Measurements from ENCODE around the gene MAD1L1.

The MAD1L1 gene

DNA sequence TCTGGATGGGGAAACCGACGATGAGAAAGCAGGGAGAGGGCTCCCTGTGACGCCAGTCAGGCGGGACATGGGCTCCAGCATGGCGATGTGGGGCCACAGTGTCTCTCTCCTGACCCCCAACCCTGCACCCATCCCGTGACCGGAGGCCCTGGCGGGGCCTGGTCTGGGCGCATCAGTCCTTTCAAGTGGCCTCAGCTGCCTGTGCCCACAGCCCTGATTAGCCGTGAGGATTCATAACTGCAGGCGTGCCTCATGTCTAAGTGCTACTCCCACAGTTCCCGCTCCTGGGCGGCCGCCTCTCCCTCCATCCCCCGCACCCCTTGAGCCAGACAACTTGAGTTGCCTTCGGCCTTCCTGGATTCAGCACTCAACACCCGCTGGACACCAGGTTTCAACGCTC lies 321.9 kb downstream of the MAD1L1 start:
- DNase-seq (ENCODE audit: low read depth): no peak

DNA sequence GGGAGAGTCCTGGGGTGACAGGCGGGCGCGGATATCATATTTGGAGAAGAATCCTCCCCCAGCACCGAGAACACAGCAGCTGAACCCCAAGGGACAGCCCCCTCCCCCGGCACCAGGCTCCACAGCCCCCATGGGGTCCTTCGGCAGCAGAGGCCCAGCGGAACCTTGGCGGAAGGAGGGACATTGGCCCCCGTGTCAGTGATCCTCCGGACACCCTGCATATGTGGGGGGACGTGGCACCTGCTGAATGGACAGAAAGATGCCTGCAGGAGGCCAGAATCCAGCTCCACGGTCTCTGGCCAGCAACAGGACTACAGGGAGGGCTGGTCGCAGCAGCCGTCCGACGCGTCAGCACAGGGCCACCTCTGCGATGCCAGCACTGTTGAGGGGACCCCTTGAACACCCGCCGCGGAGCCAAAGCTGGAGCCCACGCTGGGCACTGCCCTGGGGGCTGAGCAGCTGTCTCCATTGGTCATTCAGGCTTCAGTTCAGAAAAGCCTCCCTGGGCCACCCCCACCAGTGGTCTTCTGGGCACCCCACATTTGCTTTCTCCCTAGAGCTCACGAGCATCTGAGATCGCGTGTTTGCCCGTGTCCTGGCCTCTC lies 322.6 kb downstream of the MAD1L1 start:
- no peak for DNase-seq (ENCODE audit: low read depth)

DNA sequence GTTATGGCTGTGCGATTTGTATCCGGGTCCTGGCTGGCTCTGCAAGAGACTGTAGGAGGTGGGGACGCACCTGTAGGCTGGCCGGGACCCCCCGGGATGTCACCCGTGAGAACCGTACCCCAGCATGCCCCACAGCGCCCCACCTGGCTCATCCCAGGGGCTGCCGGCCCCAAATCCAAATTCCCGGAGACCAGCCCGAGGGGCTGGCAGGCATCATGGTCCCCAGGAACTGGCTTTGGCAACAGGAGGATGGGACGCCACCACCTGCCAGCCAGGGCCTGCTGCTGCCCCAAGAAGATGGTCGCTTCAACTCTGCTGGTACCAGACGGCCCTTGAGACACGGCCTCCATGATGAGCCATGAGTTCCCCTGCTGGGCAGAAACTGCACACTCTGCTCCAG lies 323.3 kb downstream of the MAD1L1 start:
- no peak for DNase-seq (ENCODE audit: low read depth)

DNA sequence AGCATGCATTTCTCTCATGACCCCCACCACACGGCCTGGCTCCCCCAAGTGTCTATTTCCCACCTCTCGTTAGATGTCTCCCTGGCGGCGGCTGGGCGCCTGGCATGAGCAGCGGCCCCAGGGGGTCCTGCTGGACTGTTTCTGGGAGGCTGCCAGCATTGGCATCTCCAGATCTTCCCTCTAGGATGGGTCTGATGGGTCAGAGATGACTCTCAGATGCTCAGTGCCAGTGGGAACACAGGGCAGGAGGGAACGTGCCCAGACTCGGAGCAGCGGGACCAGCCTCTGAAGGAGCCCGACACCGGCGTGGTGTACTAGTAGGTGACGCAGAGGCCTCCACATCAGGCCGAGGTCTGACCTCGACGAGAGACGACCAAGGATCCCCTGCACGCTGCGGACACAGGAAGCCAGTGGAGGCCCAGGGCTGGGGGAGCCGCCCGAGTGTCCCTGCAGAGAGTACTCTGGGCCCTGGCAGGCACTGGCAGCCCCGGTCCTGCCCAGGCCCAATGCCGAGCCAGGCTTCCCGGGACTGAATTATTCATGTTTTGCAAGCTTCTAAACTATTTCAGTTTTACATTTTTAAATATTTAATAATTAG lies 323.8 kb downstream of the MAD1L1 start:
- DNase-seq (ENCODE audit: low read depth): no peak

DNA sequence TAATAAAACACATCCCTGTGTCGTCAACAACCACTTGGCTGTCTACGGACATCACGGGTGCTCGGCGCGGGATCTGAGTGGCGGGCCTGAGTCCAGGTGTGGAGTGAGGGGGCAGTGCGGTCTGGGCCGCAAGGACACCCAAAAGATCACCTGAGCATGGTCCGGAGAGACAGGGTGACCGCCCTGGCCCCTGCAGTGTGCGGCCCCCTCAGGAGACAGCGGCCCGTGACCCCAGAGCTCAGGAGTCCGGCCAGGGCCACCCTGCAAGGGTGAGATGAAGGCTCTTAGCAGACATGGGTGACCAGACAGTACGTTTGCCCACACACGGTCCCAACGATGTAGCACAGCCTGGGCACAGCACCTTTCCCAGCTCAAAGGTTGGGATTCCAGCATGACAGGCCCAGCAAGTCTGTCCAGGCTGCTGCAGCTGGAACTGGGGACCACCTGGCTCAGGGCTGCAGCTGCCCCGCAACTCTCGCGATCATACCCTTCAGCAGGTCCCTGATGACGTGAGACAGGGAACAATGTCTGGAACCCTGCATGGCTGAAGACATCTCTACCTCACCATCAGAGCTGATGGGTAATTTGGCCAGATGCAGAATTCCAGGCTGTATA lies 324.9 kb downstream of the MAD1L1 start:
- no peak for DNase-seq (ENCODE audit: low read depth)

DNA sequence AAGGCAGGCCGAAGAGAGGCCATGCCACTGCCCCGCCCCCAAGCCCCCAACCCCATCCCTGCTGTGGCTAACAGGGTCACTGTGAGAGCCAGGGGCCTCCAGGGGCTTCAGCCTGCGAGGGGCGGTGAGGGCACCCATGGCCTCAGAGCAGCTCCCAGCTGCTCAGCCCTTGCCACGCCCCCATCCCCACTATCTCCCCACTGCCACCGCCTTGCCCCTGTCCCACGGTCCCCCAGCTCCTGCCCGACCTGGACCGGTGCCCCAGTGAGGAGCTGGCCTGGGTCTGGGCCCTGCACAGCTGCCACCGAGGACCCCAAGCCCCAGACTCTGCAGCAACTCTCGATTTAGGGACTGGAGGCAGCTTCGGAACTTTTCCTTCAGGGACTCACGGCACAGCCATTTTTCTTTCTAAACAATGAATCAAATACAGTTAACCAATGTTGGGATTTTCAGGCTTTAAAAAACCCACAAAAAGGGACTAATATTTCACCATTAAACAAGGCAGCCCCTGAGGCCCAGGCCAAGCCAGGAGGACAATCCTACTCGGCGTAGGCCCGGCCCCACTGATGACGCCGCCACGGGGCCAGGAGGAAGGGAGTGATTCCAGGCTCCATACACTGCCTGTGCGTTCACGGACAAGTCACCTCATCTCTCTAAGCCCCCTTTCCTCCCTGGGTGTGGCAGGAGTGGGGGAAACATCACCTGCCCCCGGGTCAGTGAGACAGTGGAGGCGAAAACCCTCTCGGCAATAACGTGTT lies 325.6 kb downstream of the MAD1L1 start:
- DNase-seq (ENCODE audit: low read depth): no peak

DNA sequence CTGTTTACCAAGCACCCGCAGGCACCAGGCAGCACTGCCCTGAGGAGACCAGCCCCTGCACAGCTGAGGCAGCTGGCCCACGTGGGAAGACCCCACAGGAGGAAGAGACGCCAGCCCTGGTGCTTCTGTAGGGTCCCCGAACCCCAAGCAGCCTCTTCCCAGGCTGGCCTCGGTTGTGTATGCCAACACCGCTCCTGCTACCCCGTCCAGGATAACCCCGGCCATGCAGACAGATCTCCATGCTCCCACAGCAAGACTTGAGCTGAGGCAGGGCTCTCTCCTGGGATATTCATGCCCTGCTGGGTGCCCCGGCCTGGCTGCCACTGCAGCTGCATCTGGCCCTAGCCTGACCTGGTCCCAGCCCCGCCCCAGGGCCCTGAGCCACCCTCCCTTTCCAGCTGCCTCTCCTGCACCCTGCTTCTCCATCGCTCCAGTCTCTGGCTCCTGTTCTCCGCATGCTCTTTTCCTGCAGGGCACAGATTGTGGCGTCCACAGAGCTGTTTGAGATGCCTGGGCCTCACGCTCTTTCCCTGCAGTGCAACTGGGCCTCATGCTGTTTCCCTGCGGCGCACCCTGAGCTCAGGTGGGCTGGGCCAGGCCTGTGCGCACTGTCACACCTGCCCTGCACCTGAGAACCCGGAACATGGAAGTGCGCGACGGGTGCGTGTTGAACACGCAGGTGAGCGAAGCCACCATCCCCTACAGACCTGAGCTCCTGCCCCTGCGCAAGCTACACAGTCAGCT lies 326.5 kb downstream of the MAD1L1 start:
- DNase-seq (ENCODE audit: low read depth): no peak

DNA sequence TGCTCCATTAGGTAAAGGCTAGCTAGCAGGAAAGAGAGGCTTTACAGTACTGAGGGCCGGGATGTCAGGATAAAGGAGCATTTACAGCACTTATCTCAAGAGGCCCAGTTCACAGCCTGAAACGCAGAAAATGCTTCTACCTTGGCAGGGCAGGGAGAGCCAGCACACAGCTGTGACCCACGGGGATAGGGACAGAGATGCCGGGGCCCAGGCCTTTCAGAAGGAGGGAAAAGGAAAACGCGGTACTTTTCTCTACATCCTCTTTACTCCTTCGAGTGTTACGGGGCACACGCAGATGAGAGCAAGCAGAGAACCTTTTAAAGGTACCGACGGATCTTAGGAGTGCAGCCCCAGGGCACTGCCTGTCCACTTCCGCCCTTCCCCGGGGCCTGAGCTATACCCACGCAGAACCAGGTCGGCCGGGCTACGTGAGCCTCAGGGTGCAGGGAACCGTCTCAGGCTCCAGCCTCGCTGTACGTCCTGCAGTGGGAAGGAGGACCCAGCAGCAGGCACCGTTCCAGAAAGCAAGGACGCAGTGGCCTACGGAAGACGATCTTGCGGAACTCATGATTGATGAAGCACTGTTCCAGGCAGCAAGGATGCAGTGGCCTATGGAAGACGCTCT lies 330.4 kb downstream of the MAD1L1 start:
- no peak for DNase-seq (ENCODE audit: low read depth)

DNA sequence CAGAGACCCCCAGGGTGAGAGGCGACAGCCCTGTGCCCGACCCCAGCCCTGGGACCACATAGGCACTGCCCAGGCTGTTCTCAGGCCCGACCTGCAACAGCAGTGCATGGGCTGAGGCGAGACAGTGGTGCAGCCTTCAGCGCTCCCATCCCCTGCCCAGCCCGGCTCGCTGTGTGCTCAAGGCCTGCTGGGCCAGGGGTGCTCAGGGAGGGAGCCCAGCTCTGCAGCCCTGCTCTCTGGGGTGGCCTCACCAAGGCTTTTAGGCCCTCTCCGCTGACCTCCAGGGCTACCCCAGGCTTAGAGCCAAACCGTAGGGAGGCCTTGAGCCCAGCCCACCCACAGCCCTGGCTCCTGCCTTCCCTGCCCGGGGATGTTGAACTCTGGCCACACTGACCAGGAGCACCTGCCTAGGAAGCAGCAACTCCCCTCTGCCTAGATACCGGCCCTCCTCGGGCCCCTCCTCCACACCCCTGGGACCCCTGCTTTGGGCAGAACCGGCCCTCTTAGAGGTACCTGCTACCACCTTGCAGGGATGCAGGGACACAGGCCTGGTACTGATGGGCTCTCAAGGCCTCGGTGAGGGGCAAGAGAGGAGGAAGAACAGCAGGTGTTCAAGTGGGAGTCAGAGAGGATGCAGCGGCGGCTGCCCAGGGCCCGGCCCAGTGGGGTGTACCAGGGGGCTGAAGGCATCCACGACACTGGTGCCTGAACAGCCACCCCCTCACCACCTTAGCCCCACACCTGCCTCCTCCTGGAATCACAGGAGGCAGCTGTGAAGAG lies 331.1 kb downstream of the MAD1L1 start:
- DNase-seq (ENCODE audit: low read depth): no peak

DNA sequence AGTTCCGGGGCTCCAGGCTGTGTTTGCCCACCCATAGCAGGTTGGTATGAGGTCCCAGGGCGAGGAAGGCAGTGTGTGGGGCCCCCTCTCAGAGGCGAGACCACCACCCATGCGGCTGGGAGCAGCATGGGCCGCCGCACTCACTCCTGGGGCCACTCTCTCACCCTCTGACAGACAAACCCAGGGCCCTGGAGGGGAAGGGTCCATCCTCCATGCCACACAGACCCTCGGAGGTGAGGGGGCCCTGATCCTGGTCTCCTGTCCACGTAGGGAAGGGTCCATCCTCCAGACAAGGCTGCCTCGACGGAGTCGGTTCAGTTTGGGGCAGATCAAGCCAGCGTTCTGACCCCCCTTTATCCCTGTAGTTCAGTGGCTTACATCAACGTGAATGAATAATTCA lies 331.9 kb downstream of the MAD1L1 start:
- DNase-seq (ENCODE audit: low read depth): no peak

DNA sequence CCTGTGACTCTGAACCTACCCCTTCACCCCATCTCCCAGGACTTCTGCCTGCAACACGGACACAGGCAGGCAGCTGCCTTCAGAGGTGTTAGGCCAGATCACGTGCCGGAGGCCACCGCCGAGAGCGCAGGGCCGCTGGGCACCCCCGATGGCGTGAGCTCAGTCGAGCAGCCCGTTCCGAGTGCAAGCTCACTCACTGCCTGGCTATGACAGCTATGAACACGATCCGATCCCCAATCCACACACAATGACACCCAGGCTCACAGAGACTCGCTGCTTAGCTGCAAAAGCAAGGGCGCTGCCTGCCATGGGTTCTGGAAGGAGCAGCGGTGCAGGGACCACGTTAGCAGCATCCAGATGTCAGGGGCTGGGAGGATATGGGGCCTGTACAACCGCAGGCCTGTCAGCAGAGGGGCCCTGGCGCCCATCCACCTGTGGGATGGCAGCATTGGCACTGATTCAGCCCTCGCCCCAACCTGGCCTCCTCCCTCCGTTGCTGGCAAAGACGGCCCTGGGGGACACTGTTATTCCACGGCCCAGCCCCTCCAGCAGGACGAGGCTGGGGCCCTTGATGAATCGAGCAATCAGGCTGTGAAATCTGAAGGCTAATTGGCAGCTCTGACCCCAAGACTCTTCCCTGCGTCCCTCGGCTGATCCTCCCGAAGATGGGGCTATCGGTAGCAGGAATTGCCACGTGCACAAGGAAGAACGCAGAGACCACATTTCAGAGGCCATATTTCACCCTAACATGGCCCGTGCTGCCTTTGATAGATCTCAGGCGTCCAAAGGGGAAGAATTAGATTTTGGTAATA lies 332.6 kb downstream of the MAD1L1 start:
- DNase-seq (ENCODE audit: low read depth): no peak

DNA sequence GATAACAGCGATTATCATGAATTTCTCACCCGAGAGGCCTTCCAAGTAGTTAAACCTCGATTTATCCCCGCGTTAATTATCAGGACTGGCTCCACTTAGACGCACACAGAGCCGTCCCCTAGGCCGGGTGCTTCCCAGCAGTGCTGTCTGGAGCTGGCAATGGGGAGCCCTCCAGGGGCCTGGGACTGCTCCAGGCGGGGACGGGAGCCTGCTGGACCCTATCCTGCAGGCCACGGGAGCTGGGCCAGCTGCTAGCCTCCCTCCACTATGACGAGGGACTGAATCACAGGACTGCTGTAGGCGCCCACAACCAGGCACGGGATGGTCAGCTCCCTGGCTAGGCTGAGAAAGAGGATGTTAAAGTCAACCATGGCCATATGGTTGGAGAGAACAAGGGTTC lies 333.5 kb downstream of the MAD1L1 start:
- no peak for DNase-seq (ENCODE audit: low read depth)

DNA sequence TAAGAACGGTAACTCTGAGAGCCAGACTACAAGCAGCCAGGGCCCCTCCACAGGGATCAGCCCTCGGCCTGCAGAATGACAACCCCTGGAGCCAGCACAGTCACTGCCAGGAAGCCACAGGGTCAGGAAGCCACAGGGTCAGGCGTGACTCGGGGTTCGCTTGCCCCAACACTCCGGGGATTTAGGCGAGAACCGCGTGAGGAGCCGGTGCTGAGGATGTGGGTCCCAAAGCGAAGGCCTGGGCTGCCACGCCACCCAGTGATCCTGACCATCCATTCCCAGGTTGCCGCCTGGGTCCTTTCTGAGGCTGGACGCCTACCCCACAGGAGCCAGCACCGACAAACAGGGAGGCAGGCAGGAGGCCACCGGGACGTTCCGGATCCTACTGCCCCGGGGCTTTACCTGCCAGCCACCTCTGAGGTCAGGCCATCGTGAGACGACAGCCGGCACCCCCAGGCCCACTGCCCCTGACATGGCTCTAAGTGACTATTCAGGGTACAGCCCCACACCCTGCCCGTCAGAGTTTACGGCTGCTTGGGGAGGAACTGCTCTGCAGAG lies 334.0 kb downstream of the MAD1L1 start:
- no peak for DNase-seq (ENCODE audit: low read depth)

DNA sequence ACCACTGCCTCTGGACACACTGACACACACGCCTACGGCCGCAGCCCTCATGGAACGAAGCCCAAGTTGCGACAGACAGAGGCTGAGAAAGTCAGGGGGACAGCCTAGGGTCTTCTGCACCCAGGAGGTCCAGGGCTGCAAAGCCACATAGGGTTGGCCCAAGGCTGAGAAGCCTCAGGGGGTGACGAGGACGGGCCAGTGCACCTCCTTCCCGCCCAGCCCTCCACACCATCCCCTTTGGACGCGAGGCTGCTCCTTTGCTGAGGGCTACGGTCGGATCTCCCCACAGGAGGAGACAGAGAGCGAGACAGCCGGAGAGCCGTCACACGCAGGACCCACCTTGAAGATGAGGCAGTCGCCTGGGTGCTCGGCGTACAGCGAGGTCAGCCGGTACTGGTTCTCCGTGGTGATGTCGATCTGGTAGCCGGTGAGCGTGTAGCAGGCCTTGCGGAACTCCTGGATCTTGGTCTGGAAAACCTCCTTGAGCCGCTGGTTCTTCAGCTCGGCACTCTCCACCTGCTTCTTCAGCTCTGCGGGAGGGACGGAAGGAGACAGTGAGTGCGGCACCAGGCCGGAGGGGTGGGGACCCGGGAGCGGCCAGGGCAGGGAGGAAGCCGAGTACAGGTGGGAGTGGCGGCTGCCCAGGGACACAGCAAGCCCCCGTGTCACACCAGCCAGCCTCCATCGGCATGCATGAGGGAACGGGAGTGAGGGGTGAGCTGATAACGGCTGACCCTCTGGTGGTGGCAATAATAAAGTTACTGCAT lies 334.7 kb downstream of the MAD1L1 start:
- DNase-seq (ENCODE audit: low read depth): no peak

DNA sequence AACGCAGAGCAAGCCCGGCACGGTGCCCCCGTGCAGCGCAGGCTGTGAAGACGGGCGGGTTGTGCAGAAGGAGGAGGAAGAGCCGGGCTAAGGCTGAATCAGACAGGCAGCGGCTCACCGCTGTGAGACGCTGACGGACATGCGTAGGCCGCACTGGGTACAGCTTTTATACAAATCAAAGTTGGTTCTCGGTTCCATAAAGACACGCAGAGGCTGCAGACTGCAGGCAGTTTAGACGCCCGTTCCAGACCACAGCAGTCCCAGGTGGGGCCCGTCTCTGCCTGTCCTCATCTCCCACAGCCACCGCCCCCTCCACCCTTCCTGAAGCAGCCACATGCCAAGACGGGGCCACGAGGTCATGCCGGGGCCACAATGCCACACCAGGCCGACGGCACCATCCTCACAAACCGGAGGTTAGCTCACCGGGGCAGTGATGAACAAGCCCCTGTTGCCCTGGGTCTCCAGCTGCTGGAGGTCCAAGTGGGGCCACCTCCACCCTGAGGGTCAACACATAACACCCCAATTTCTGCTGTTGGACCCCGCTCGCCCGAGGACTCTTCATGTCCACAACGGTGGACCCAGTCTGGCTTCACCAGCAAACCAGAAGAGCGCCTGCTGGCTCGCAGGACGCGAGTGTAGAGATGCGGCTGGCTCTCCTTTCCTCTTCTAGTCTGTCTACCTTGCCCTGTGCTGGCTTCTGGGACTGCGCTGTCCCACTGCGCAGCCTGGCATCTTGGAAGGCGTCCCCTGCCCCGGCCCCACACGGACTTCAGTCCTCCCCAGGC lies 335.5 kb downstream of the MAD1L1 start:
- DNase-seq (ENCODE audit: low read depth): no peak

DNA sequence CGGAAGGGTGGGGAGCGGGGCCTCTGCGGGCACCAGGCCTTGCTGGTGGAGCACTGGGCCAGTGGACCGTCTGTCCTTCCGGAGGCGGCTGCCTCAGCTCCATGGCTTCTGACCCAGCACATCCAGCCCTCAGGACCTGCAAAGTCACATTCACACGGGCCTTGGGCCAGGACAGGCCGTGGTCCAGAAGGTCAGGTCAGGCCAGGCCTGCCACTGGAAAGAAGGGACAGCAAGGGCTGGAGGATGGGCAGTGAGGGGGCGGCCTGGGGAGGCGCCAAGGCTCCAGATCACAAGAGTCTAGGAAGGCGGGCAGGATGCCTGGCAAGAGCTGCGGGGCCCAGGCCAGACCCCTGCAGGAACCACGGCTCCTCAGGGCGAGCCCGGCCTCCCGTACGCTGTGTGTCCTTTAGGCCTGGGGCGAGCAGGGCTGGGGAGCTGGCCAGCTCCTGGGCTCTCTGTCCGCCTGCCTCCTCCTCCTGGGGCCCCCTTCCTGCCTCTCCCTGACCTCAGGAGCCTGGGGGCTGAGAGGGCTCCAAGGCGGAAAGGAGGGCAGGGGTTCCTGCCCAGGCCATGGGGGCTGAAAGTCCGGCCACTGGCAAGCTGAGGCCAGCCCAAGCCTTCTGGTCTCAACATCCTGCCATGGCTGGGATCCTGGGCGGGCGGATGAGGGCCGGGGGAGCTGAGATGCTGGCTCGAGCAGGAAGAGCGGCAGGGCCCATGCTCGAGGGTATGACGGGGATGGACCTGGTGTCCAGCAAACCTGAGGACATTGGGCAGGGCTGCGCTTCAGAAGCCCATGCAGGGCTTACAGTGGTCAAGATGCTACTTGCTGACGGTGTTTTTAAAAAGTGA lies 336.9 kb downstream of the MAD1L1 start:
- no peak for DNase-seq (ENCODE audit: low read depth)

DNA sequence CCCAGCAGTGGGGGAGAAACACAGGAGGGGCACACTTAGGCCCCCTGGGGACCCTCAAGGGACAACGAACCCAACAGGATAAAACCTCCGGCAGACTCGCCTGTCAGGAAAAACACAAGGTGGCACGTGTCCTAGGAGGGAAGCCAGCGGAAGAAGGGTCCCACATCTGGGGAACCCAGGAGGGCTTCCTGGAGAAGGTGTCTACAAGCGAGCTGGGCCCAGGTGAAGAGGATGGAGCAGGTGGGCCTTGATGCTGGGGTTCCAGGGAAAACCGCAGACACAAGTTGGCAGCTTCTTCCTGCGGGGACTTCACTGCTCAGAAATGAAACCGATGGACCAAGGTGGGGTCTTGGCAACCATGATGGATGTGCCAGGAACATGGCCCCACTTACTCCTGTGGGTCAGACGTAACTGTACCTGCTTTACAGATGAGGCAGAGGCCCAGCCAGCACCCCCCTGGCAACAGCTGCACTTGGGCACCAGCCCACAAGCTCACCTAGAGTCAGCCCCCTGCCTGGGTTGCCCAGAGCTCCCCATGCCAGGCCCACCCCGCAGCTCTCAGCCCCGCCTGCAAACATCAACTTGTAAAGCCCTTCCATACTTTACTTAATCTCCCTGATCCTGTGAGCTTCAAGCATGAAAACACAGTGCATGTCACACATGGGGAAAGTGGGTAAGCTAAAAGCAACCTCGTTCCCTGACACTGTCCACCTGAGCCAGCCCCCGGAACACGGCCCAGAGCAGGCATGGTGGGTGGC lies 337.7 kb downstream of the MAD1L1 start:
- DNase-seq (ENCODE audit: low read depth): no peak
